HG03558 (cell line): ENCODE data around the gene COTL1.
"Not testable (repeated sequence)": the region's sequence is repeated elsewhere in the genome, so short reads cannot be mapped to it uniquely, and the experiment has no call there.

Experiments used
- ATAC-seq: cut with Tn5 transposase; IDR thresholded peaks from one replicate; pipeline ENCODE4 v1.9.1; 2021; ENCODE audit warnings: moderate number of reproducible peaks; ENCODE audit not compliant: unreplicated experiment; ENCODE audit errors: extremely low read depth

COTL1 gene

GRCh38 chr16:84643674-84644073 lies 25.8 kb upstream of the COTL1 start:
- ATAC-seq, result no peak

- ATAC-seq, result no peak
Observed at GRCh38 chr16:84643180-84643583, 25.3 kb upstream of the COTL1 start.

GRCh38 chr16:84641643-84642358 lies 23.9 kb upstream of the COTL1 start:
- ATAC-seq, result no peak

GRCh38 chr16:84640145-84640544 lies 22.3 kb upstream of the COTL1 start:
- ATAC-seq, result no peak

GRCh38 chr16:84638231-84638806 lies 20.4 kb upstream of the COTL1 start:
- no peak for ATAC-seq

- ATAC-seq, result no peak
Observed at GRCh38 chr16:84637709-84638108, 19.8 kb upstream of the COTL1 start.

- no peak for ATAC-seq
Observed at GRCh38 chr16:84635702-84636101, 17.8 kb upstream of the COTL1 start.

GRCh38 chr16:84633622-84634021 lies 15.7 kb upstream of the COTL1 start:
- ATAC-seq, result no peak

GRCh38 chr16:84632862-84633261 lies 15.0 kb upstream of the COTL1 start:
- not testable (repeated sequence) for ATAC-seq

GRCh38 chr16:84631886-84632285 lies 14.0 kb upstream of the COTL1 start:
- ATAC-seq, result no peak

GRCh38 chr16:84631153-84631466 lies 13.2 kb upstream of the COTL1 start:
- ATAC-seq, result no peak

GRCh38 chr16:84630446-84631152 lies 12.7 kb upstream of the COTL1 start:
- no peak for ATAC-seq

GRCh38 chr16:84630009-84630408 lies 12.1 kb upstream of the COTL1 start:
- no peak for ATAC-seq

GRCh38 chr16:84629580-84629979 lies 11.7 kb upstream of the COTL1 start:
- no peak for ATAC-seq

GRCh38 chr16:84628226-84628731 lies 10.4 kb upstream of the COTL1 start:
- ATAC-seq, result no peak

- no peak for ATAC-seq
Observed at GRCh38 chr16:84625556-84625955, 7.7 kb upstream of the COTL1 start.

- not testable (repeated sequence) for ATAC-seq
Observed at GRCh38 chr16:84620913-84621312, 3.0 kb upstream of the COTL1 start.

- no peak for ATAC-seq
Observed at GRCh38 chr16:84618581-84619460, 943 bp upstream of the COTL1 start.

GRCh38 chr16:84617041-84617790 lies 662 bp downstream of the COTL1 start:
- ATAC-seq, result no peak

GRCh38 chr16:84616515-84616914 lies 1.4 kb downstream of the COTL1 start:
- ATAC-seq, result no peak
